IMR-90 (cell line): ENCODE results near the gene URI1. TPM values are rescaled to one million over a fixed set of nuclear protein-coding genes. Genes with fewer than 3 reads are reported as not detected.
A peak's percentile ranks its signal among the peaks of the same experiment; 100 is the strongest.

Source experiments
- ATAC-seq: fragments of 200-7000 bp; cut with Tn5 transposase; 2 replicates; pipeline ENCODE4 v1.9.1; 2020; ENCODE audit warnings: low read depth, mild to moderate bottlenecking, moderate library complexity
- BruUV-seq: library from RNA; stranded (reverse); fragments of 400-500 nt; replicated peaks from 2 replicates; lab custom pipeline; 2021; lab: Mats Ljungman, UMichigan
- CTCF ChIA-PET: fragments of 300-600 bp; formaldehyde crosslinking; extraction: SDS; loops from one replicate; lab custom pipeline; 2021; ENCODE audit warnings: antibody characterized with exemption; lab: Yijun Ruan, JAX
- POLR2A ChIA-PET: fragments of 300-600 bp; sonication (Branson Sonifier 250); formaldehyde crosslinking; loops from one replicate; lab custom pipeline; 2022; ENCODE audit warnings: antibody characterized with exemption; ENCODE audit not compliant: unreplicated experiment; lab: Charles Lee
- DNase-seq: peaks from one replicate; pipeline ENCODE4 v3.0.0; 2013
- H2AFZ ChIP-seq: replicated peaks from 2 replicates; pipeline ENCODE3; 2013; ENCODE audit warnings: low read length, mild to moderate bottlenecking; ENCODE audit not compliant: poor library complexity
- H2AK5ac ChIP-seq: 2 replicates; pipeline ENCODE4 v1.6.1; 2013; ENCODE audit warnings: low read depth, low read length, inconsistent platforms
- H2AK9ac ChIP-seq: replicated peaks from 2 replicates; pipeline ENCODE3; 2013; ENCODE audit warnings: mild to moderate bottlenecking, low read depth, low read length, moderate library complexity; ENCODE audit not compliant: poor library complexity
- H2BK120ac ChIP-seq: 2 replicates; pipeline ENCODE4 v1.6.1; 2013; ENCODE audit warnings: low read depth, low read length, inconsistent platforms
- H2BK15ac ChIP-seq: 3 replicates; pipeline ENCODE4 v1.6.1; 2013; ENCODE audit warnings: low read depth, low read length, inconsistent platforms
- H2BK20ac ChIP-seq: 2 replicates; pipeline ENCODE4 v1.6.1; 2013; ENCODE audit warnings: low read depth, mild to moderate bottlenecking, inconsistent platforms, low read length, moderate library complexity
- H2BK5ac ChIP-seq: 2 replicates; pipeline ENCODE4 v1.6.1; 2013; ENCODE audit warnings: mild to moderate bottlenecking, low read depth, low read length, inconsistent platforms; ENCODE audit not compliant: poor library complexity, severe bottlenecking
- H3K14ac ChIP-seq: replicated peaks from 2 replicates; pipeline ENCODE4 v1.6.1; 2013; ENCODE audit warnings: low read depth, low read length, inconsistent platforms
- H3K18ac ChIP-seq: 2 replicates; pipeline ENCODE4 v1.6.1; 2013; ENCODE audit warnings: low read depth, low read length, control low read depth
- H3K23ac ChIP-seq: 2 replicates; pipeline ENCODE4 v1.6.1; 2013; ENCODE audit warnings: low read depth, low read length, inconsistent platforms
- H3K27ac ChIP-seq: 2 replicates; pipeline ENCODE4 v1.5.1; 2013; ENCODE audit warnings: mild to moderate bottlenecking, control low read depth, low read length; ENCODE audit not compliant: insufficient read depth
- H3K27me3 ChIP-seq: 2 replicates; pipeline ENCODE4 v1.6.1; 2013; ENCODE audit warnings: low read length; ENCODE audit not compliant: control insufficient read depth, insufficient read depth
- H3K36me3 ChIP-seq: 2 replicates; pipeline ENCODE4 v1.6.1; 2013; ENCODE audit warnings: low read length, mixed read lengths; ENCODE audit not compliant: control insufficient read depth, insufficient read depth
- H3K4ac ChIP-seq: 2 replicates; pipeline ENCODE4 v1.6.1; 2013; ENCODE audit warnings: low read depth, low read length, inconsistent platforms
- H3K4me1 ChIP-seq: 2 replicates; pipeline ENCODE4 v1.6.1; 2013; ENCODE audit warnings: low read length, mixed read lengths; ENCODE audit not compliant: control insufficient read depth, insufficient read depth
- H3K4me2 ChIP-seq: 2 replicates; pipeline ENCODE4 v1.6.1; 2013; ENCODE audit warnings: low read depth, mild to moderate bottlenecking, control low read depth, low read length, moderate library complexity
- H3K4me3 ChIP-seq: 2 replicates; pipeline ENCODE4 v1.5.1; 2013; ENCODE audit warnings: low read depth, mild to moderate bottlenecking, control low read depth, low read length, moderate library complexity; ENCODE audit not compliant: insufficient read depth
- H3K56ac ChIP-seq: 2 replicates; pipeline ENCODE4 v1.6.1; 2013; ENCODE audit warnings: low read length, inconsistent platforms; ENCODE audit not compliant: insufficient read depth; ENCODE audit errors: extremely low read depth
- H3K79me1 ChIP-seq, 2 experiments: 2 replicates each; pipeline ENCODE4 v1.6.1; 2013; ENCODE audit warnings: low read length in 2 of 2, inconsistent platforms in 1 of 2, low read depth in 1 of 2
- H3K9ac ChIP-seq: 2 replicates; pipeline ENCODE4 v1.6.1; 2013; ENCODE audit warnings: low read depth, low read length, control low read depth
- H3K9me1 ChIP-seq: 2 replicates; pipeline ENCODE4 v1.6.1; 2013; ENCODE audit warnings: low read length, inconsistent platforms; ENCODE audit not compliant: insufficient read depth
- H3K9me3 ChIP-seq: 2 replicates; pipeline ENCODE4 v1.6.1; 2013; ENCODE audit warnings: low read length; ENCODE audit not compliant: control insufficient read depth, insufficient read depth
- H4K20me1 ChIP-seq: 2 replicates; pipeline ENCODE4 v1.6.1; 2013; ENCODE audit warnings: low read length, inconsistent platforms; ENCODE audit not compliant: insufficient read depth
- H4K5ac ChIP-seq: 2 replicates; pipeline ENCODE4 v1.6.1; 2013; ENCODE audit warnings: mild to moderate bottlenecking, low read depth, low read length, control low read depth
- H4K8ac ChIP-seq, 2 experiments: 2 replicates each; pipeline ENCODE4 v1.6.1; 2013; ENCODE audit warnings: low read depth in 2 of 2, low read length in 2 of 2, control low read depth in 1 of 2, inconsistent platforms in 1 of 2
- H4K91ac ChIP-seq: 2 replicates; pipeline ENCODE4 v1.6.1; 2013; ENCODE audit warnings: low read depth, low read length, inconsistent platforms; ENCODE audit not compliant: insufficient read depth
- CTCF ChIP-seq: conservative IDR thresholded peaks from 2 replicates; pipeline ENCODE4 v1.5.1; 2012; ENCODE audit warnings: mild to moderate bottlenecking, low read depth, low read length, improper control_type of control experiment
- ELK1 ChIP-seq: fragments of 150-350 bp; IDR thresholded peaks from 2 replicates; pipeline ENCODE4 v1.6.1; 2016; ENCODE audit warnings: low read depth, mild to moderate bottlenecking, low read length, moderate library complexity, borderline replicate concordance
- FOS ChIP-seq: fragments of 150-350 bp; IDR thresholded peaks from 2 replicates; pipeline ENCODE4 v1.6.1; 2016; ENCODE audit warnings: low read depth, low read length
- MAFK ChIP-seq: IDR thresholded peaks from 2 replicates; pipeline ENCODE4 v1.6.1; 2012; ENCODE audit warnings: low read depth, low read length, improper control_type of control experiment
- MAZ ChIP-seq: IDR thresholded peaks from 2 replicates; pipeline ENCODE4 v1.6.1; 2012; ENCODE audit warnings: low read depth, mild to moderate bottlenecking, low read length, improper control_type of control experiment, moderate library complexity, borderline replicate concordance
- MXI1 ChIP-seq: IDR thresholded peaks from 2 replicates; pipeline ENCODE4 v1.6.1; 2012; ENCODE audit warnings: low read depth, mild to moderate bottlenecking, low read length, moderate library complexity, borderline replicate concordance
- NFE2L2 ChIP-seq: fragments of 150-350 bp; IDR thresholded peaks from 2 replicates; pipeline ENCODE4 v1.6.1; 2016; ENCODE audit warnings: low read depth, mild to moderate bottlenecking, low read length
- RAD21 ChIP-seq: IDR thresholded peaks from 2 replicates; pipeline ENCODE4 v1.6.1; 2012; ENCODE audit warnings: low read length, improper control_type of control experiment
- RCOR1 ChIP-seq: IDR thresholded peaks from 2 replicates; pipeline ENCODE4 v1.6.1; 2012; ENCODE audit warnings: mild to moderate bottlenecking, low read length, improper control_type of control experiment; ENCODE audit not compliant: insufficient replicate concordance
- RFX5 ChIP-seq: IDR thresholded peaks from 2 replicates; pipeline ENCODE4 v1.8.0; 2012; ENCODE audit warnings: low read depth, mild to moderate bottlenecking, low read length, moderate library complexity
- USF2 ChIP-seq: fragments of 150-350 bp; IDR thresholded peaks from 2 replicates; pipeline ENCODE4 v1.6.1; 2017; ENCODE audit warnings: mild to moderate bottlenecking, antibody characterized with exemption, low read length, low read depth
- WGBS, 2 experiments: methylation state at CpG; one replicate each; pipeline versions ENCODE4 v1.1.5 to v1.1.7; 2013; ENCODE audit warnings: missing lambda C conversion rate in 2 of 2; ENCODE audit not compliant: insufficient read length in 1 of 2; ENCODE audit errors: extremely low coverage in 2 of 2; 5-methylcytosine and 5-hydroxymethylcytosine counted together
- dilution Hi-C: fragments of 300-500 bp; cut with HindIII; formaldehyde crosslinking; loops from one replicate; pipeline ENCODE4 v1.14.3; 2018; ENCODE audit warnings: low sequenced_read_pairs; ENCODE audit not compliant: unreplicated experiment
- in situ Hi-C: fragments of 300-500 bp; cut with MboI; formaldehyde crosslinking; loops from 3 replicates; pipeline ENCODE4 v1.14.3; 2019; ENCODE audit warnings: low sequenced_read_pairs, inconsistent platforms, mixed read lengths
- intact Hi-C: fragments of 100-400 bp; cut with micrococcal nuclease; formaldehyde crosslinking; loops from 2 replicates; pipeline ENCODE4 v1.10.0; 2022
- polyA plus RNA-seq, 3 experiments: library from polyadenylated mRNA; depleted of rRNA; stranded (reverse); fragments of >200 nt; gene quantifications; 2 replicates each; pipeline ENCODE4 v1.2.3, GENCODE V29; 2012; ENCODE audit warnings: low replicate concordance in 1 of 3
- total RNA-seq: library from RNA; depleted of rRNA; stranded (reverse); fragments of >200 nt; gene quantifications from 2 replicates; pipeline ENCODE4 v1.2.3, GENCODE V29; 2012

URI1 gene
- total and polyA plus RNA-seq, 2 of the 4 experiments (the other 2 are of a cell fraction): 43.2 to 45.3 TPM

- no peaks in the 10 kb centered on the region; a peak in 2 of 4 replicates for H3K79me1 ChIP-seq
- no peak overlapping the region for H3K4ac ChIP-seq
- no peaks in the 10 kb centered on the region for H3K9me3 ChIP-seq
- H4K20me1 ChIP-seq: no peaks in the 10 kb centered on the region
- ChIA-PET CTCF (interaction anchor here (0.9 kb wide), 1 partner anchor 9 kb away, joined by 3 read pairs; no protein-coding TSS in a partner anchor), POLR2A (no interaction called here)
- H2BK20ac ChIP-seq: no peak overlapping the region
- in situ Hi-C loops: no loop called here
- peaks cover 3% of the 10 kb centered on the region; the same call in 1 of the 2 replicates for H3K36me3 ChIP-seq
- intact Hi-C loops: no loop called here
- H3K56ac ChIP-seq: no peak overlapping the region
- no peak overlapping the region for H4K91ac ChIP-seq
- peaks cover 2% of the 10 kb centered on the region; the same call in 1 of the 2 replicates for H3K4me1 ChIP-seq
- TF ChIP-seq ELK1 (no peak), CTCF (no peak), MAFK (no peak), RAD21 (no peak), USF2 (no peak), RCOR1 (no peak), RFX5 (no peak), MAZ (no peak), FOS (no peak), MXI1 (no peak), NFE2L2 (no peak)
- no peak overlapping the region; the same call in 1 of the 2 replicates for H4K5ac ChIP-seq
- no TSS peak for BruUV-seq
- no peak overlapping the region; the same call in 1 of the 2 replicates for H3K18ac ChIP-seq
- no peak overlapping the region for H4K8ac ChIP-seq
- no peak overlapping the region for H2BK15ac ChIP-seq
- no CpG with 5 or more reads among the region's 8 CpGs for WGBS, 2 experiments
- H3K27me3 ChIP-seq: no peaks in the 10 kb centered on the region
- no peak overlapping the region for H2AK9ac ChIP-seq
- no peak overlapping the region for H3K4me3 ChIP-seq
- no peak overlapping the region for H3K23ac ChIP-seq
- ATAC-seq: peak; percentile 85
- peak overlapping the region; percentile 53 for H2BK5ac ChIP-seq
- no peak overlapping the region; the same call in 1 of the 2 replicates for H3K4me2 ChIP-seq
- peak; percentile 26 for DNase-seq
- H3K9ac ChIP-seq: no peak overlapping the region
- H3K14ac ChIP-seq: no peak overlapping the region
- dilution Hi-C loops: no loop called here
- no peak overlapping the region for H3K27ac ChIP-seq
- H2AFZ ChIP-seq: no peak overlapping the region
- H3K9me1 ChIP-seq: no peaks in the 10 kb centered on the region
- H2AK5ac ChIP-seq: no peak overlapping the region
- H2BK120ac ChIP-seq: no peak overlapping the region
These were observed 94.4 kb downstream of the URI1 start for GRCh38 chr19:30036154-30037129.
